ELR (cell line): ENCODE results near the gene SLC29A2.

Experiments
- DNase-seq: peaks from one replicate; pipeline ENCODE4 v3.0.0-alpha.2; 2015; ENCODE audit warnings: low read depth

The SLC29A2 gene

DNA sequence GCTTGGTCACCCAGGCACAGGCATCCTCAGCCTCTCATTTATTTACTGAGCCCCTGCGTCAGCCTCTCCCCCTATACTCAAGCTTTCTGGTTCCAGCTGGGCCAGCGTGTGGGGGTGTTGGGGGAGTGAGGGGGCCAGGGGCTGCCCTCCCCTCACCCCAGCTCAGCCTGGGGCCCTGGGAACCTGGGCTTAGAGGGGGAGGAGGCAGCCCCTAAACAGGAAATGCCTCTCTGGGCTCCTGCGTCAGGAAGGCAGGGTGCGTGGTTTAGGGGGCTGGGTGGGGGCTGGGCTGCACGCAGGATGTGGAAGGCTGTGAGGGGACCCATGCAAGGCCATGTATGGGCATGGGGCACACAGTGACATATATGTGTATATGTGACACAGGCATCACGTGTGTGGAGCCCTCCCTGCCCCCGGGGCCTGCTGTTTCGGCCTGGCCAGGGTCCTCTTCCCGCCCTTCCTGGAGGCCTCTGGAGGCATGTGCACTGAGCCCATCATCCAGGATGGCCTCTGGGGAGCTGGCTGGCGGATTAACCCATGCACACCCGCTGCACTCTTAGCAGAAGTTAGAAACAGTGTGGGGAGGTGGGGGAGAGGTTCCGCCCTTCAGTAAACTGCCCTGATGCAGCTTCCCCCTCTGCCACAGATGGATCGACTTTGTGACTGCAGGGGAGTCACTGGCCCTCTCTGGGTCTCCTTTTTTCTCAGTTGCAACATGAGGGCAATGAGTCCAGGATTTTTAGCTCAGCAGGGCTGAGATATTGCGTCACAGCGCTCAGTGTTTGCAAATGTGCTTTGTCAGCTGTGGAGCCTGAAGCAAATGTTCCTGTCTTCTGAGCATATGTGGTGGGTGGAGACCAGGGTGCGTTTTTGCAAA, 53.6 kb downstream of the SLC29A2 start:
- peak; percentile 61 for DNase-seq

DNA sequence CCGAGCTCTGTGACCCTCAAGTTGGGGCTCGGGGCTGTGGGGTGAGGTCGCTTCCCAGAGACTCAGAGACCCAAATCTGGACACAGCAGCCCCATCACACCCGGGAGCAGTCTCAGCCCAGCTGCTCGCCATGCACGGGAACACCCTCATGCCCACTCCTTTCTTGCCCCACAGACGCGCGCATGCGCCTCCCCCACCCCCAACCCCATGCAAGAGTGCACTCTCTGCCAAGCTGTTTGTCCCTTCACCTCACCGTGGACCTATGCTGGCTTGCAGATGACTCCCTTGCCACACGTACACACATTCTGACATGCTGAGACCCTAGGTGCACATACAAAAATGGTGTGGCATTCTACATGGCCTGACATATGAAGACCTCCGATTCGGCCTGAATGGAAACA, 54.2 kb downstream of the SLC29A2 start:
- peak; percentile 43 for DNase-seq

DNA sequence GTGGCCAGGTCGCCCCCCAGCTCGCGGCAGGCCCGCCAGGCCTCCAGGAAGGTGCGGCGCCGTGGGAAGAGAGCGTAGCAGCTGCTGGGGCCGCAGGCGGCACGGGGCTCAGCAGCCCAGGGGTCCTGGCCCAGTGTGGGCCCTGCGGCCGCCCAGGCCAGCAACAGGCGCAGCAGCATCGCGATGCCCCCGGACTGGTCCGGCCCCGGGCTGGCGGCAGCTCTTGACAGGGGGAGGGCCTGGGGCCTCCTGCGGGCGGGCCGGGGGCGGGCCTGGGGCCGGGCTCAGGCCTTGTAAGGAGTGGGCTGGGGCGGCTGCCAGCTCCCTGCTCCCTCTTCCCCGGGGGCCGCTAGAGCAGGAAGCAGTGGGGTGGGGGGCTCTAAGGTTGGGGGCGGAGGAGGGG, 54.7 kb downstream of the SLC29A2 start, which contains the start of gene CD248:
Gene CD248, minus strand, starts transcription at position 196 of the 403 bp plus-strand sequence. Its CDS starts 17 bp downstream, at position 179.
- DNase-seq: peak; percentile 51

DNA sequence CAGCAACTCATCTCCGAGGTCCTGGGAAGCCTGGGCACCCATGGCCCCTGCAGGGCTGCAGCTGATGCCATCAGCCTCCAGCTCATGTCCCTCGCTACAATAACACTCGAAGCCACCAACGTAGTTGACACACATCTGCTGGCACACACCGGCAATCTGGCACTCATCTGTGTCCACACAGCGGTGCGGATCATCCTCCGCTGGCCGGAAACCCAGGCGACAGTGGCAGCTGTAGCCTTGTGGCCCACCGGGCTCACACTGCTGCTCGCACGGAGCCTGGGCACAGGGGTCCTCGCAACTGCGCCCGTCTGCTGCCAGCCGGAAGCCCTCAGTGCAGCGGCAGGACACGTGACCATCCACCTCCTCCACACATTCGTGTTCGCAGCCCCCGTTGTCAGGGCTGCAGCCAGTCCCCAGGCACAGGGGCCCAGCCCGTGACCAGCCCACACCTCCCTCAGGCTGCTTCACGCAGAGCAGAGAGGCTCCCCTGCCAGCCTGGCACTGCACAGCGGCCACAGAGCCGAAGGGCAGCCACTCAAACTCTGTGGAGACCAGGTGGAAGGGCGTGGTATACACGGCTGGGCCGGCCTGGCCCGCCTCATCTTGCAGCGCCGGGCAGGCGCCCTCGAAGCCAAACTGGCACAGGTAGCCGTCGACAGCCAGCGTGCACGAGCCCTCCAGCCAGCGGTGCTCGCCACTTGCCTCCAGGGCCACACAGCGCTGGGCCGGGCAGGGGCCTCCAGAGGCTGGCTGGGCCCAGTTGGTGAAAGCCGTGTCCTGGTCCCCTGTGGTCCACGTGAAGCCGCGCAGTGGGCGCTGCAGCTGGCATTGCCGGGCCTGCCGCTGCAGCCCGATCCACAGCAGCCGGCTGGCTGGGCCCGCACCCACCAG, 55.4 kb downstream of the SLC29A2 start:
- no peak for DNase-seq

DNA sequence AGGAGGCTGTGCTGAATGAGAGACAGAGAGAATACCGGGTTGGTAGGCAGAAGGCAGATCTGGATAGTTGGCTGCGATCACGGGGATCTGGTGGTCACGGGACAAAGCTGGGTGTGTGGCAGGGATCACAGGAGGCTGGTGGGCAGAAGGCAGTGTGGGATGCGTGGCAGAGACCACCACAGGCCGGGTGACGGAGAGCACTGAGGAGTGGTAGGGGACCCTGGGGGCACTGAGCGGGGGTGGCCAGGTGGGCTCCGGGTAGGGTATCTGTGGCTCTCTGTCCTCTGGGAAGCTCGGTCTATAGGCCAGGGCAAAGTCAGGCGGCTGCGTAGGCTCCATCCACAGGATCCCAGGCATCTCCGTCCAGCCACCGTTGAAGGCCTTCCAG, 56.1 kb downstream of the SLC29A2 start:
- DNase-seq: no peak

DNA sequence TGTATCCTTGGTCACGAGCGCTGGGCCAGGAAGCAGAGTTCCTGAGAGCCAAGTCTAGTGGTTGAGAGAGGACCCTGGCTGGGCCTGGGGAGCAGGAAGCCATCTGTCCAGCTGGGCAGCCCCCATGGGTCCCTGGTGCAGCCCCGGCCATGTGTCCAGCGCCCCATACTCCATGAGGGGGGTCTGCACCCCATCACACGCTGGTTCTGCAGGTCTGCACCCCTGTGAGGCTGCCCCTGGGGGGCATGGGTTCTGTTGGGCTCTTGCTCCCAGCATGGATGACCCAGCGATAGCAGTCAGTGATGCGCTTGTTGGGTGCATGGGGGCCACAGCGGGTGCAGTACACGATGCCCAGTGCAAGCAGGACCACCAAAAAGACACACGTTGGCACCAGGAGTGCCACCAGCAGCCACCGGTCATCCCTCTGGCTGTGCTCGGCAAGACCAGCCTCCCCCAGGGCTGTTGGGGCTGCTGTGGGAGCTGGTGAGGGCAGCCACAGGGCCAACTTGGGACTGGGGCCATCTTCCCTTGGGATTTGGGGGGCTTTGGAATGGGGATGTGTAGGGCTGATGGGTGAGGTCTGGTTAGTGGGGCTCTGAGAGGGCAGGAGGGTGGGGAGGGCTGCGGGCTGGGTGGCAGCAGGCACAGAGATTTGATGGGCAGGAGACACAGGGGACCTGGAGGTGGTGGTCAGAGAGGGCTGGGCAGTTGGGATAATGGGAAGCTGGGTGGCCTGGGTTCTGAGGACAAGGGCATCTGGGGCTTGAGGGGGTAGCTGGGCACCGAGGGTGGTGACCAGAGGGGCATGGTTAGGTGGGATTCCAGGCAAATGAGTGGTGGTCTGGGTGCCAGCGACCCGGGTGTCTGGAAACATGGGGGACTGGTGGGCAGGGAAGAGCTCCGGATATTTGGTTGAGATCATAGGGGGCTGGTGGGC, 56.7 kb downstream of the SLC29A2 start:
- no peak for DNase-seq

DNA sequence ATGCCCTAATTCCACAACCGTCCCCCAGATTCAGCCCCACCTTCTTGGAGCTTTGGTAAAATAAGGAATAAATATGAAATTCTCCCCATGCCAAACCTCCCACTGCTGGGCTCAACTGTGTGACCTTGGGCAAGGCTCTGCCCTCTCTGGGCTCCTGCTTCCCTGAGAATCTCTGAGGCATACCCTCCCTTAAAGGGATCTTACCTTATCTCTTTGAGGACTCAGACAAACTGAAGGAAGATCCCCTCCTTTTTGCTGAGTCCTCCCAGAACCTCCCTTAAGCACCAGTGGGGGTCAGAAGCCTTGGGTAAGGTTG, 57.4 kb downstream of the SLC29A2 start:
- DNase-seq: no peak

DNA sequence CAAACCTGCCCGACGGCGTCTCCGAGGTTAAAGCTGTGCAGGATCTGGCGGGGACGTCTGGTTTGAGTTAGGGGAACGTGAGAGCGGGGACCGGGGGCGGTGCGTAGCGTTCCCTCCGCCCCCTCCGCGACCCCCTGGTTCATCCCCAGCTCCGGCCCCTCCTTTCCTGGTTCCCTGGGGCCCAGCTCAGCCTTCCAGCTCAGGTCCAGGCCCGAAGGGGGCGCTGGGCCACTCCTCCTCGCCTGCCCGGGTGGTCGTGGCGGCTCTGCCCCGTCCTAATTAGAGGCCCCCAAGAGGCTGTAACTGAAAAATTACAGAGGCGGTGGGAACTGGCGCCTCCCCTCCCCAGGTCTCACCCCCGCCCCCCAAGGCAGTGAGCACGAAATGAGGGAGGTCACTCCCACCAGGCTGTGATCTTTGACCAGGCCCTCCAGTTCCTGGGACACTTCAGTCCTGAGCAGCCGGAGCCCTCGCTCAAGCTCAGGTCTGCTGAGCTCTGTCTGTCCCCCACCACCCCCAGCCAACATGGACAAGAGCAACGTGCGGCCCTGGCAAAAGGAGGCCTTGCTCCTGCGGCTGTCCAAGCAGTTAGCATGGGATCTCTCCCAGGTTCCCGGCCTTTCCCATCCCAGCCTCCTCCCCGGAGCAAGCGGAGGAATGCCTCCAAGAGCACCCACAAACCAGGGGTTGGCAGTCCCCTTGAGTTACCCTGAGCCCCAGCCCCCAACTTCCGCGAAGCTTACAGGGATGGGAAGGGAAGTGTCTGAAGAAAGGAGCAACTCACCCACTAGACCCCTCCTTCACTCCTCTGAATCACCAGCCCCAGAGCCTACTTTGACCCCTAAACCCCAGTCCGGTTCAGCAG, 58.0 kb downstream of the SLC29A2 start:
- DNase-seq: peak; percentile 33

DNA sequence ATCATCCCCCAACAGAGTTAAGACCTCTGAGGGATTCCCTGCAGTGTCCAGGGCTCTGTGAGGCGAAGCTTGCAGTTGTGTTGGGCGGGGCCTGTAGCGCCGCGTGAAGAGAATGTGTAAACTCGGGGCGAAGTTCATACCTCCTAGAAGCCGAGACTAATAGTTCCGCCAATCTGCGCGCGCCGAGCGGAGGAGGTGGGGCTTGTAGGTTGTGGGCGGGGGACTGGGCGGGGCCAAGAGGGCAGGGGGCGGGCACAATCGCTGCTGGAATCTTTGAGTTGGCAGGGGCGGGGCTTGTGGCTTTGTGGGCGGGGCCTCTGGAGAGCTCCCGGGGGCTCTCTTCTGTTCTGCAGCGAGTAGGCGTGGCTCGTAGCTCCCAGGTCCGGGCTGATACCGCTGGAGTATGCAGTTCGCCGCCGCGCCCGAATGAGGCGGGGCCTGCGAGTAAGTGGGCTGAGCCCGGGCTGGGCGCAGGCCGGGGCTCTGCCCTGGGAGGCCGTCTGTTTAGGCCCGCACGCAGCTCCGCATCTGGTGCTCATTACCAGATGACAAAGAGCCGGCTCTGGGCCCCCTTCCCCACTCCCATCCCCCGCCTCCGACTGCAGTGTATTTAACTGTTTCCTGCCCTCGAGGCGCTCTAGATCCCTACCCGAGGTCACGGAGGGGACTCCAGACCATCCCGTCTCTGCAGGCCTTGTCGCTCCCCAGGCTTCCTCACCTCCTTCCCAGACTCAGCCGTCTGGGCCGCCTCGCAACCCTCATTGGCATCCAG, 58.8 kb downstream of the SLC29A2 start:
- DNase-seq: peak; percentile 98
